Hindlimb muscle (tissue), 1 donor: ENCODE measurements around the gene SCAMP3. TPM values are rescaled to one million over a fixed set of nuclear protein-coding genes. Genes with fewer than 3 reads are reported as not detected.
"Not testable (repeated sequence)": the region's sequence is repeated elsewhere in the genome, so short reads cannot be mapped to it uniquely, and the experiment has no call there.

Experiments used
- DNase-seq: peaks from one replicate; pipeline ENCODE4 v3.0.0-alpha.2; 2013
- polyA plus RNA-seq: library from polyadenylated mRNA; unstranded; fragments of 120-200 nt; gene quantifications from one replicate; pipeline ENCODE4 v1.2.1, GENCODE V29; 2013; ENCODE audit not compliant: insufficient read length

SCAMP3 gene
- polyA plus RNA-seq, 1 donor, result 46.5 TPM

DNA sequence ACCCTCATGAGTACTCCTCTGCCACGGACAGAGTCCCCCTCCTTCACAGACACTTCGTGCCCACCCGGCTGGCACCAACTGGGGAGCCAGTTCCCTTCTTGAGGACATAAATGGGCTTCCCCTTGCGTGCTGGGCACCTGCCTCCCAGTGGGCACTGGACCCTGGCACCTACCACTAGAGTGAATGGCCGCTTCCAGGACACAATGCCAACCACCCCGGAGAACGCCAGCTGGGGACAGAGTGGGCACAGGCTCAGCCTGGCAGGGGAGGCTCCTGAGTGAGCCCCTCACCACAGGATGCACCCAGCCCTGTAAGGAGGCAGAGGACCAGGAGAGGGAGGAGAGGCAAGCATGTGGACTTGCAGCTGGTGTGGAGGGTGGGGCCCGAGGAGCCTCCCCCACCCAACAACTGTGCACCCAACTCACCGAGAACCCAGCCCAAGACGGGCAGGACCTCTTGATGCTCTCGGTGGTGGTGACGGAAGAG, 7.9 kb downstream of the SCAMP3 start:
- no peak for DNase-seq

DNA sequence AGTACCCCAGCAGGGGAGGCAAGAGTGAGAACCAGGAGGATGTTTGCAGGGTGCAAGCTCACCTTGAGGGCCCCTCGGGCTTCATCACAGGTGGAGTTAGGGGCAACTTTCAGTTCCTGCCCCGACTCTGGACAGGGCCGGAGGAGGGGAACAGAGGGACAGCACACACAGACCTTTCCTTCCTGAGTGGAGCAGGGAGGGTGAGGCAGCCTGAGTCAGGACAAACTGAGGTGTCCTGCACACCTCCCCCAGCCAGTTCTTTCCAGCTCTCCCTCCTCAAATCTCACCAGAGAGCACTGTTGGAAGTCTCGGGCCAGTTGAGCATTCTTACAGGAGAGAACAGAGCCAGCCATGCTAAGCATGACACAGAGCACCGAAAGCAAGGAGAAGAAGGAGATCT, 8.4 kb downstream of the SCAMP3 start:
- DNase-seq, result no peak

DNA sequence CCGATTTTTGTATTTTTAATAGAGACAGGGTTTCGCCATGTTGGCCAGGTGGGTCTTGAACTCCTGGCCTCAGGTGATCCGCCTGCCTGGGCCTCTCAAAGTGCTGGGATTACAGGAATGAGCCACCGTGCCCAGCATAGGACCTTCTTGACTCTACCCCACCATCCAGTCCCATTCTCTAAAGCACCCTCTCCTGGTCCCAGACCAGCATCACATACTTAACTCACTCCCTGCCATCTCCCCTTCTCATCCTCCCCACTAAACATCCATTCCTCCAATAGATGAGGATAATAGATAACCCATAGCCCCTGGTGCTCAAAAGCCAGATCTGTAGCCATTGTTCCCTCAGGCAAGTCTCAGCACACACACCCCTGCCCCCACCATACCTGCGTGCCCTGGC, 9.0 kb downstream of the SCAMP3 start:
- no peak for DNase-seq

DNA sequence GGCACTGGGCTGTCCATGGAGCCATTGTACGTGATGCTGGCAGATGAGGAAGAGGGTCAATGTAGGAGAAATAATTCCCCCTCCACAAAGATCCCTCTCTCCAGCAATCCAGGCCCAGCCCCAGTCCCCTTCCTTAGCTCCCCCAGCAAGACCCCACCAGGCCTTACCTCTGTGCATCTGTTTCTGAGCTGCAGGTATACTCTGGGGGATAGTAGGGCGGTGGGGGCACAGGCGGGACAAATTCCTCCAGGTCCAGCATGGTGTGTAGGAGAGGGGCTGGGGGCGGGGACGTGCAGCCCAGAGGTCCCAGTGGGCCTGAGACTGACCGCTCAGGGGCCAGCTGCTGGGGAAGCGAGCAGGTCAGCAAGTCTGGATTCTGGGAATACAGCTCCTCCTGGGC, 10.6 kb downstream of the SCAMP3 start:
- DNase-seq, result no peak

DNA sequence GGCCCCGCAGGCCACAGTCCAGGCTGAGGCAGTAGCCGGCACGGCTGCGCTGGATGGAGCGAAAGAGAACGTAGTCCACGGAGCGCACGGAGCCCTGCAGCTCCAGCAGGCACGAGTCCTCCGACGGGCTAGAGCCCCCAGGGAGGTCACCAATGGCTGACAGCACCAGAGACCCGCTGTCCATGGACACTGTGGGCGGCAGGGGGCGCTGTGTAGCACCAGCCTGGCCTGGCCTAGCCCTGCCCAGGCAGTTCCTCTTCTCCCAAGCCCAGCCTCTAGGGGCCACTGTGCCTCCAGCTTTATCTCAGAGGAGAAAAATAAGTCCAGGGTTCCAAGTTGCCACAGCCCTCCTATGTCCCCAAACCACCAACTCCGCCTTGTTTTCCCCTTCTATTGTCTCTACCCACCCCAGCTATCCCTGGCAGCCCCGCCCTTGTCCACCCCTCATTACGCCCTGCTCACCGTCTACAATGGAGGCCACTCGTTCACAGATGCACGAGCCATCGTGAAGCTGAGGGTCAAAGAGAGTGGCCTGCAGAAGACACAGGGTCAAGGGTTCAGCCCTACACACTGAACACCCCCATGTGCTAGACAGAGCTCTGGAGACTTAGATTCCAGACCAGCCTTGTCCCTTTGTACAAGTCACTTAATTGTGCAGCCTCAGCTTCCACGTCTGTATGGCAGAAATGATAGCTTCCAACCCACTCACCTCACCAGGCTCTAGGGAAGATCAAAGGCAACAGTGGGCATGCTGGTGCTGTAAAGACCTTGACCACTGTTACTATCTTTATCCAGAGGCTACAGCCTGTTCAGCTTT, 11.3 kb downstream of the SCAMP3 start:
- DNase-seq, result peak; percentile 89

DNA sequence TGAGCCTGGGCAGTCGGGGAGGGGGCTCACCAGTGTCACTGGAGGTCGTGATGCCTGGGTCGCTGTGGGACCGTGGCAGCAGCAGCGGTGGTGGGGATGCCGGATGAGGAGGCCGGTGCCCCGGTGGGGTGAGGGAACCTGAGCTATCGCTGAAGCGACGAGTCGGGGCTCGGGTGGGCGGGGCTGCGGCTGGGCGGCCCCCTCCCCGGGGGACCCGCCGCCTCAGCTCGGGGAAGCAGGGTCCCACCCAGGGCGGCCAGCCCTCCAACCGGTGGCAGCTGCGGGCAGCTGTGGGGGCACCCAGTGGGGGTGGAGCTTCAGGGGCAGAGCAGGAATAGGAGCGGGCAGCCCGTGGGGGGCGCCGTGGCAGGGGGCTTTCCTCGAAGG, 11.9 kb downstream of the SCAMP3 start:
- no peak for DNase-seq

DNA sequence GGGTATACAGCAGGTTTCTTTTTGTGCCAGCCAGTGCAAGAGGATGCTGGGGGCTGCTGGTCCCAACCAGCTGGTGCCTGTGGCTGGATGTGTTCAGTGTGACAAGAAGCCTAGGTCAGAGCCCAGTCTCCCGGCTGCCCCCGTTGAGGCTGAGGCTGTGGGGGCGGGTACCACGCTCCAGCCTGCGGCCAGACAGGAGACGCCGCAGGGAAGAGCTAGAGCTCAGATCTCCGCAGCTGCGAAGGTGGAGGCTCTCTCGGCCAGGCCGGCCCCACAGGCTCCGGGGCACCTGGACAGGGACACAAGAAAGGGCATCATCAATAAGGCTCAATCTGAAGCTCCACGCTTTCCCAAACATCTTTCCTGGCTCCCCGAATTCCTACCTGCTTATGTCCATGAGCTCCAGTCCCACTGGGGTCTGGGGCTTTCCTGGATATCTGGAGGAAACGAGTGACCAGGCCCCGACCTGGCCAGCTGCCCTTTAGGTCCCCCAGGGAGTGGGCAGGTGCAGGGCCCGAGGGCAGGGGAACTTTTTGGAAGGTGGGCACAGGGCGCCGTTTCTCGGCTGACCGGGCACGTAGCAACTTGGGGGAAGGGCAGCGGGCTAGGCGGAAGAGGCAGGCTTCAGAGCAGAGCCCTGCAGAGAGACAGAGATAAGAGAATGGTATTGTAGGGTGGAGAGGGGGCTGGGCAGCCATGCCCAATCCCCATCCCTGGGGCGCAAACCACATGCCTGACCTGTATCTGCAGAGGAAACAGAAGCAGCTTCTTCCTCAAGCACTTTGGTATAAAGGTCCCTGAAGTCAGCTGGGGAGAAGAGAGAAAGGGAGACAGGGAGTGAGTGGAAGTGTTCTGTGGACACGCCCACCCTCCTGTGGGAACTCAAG, 14.2 kb downstream of the SCAMP3 start:
- DNase-seq, result no peak

DNA sequence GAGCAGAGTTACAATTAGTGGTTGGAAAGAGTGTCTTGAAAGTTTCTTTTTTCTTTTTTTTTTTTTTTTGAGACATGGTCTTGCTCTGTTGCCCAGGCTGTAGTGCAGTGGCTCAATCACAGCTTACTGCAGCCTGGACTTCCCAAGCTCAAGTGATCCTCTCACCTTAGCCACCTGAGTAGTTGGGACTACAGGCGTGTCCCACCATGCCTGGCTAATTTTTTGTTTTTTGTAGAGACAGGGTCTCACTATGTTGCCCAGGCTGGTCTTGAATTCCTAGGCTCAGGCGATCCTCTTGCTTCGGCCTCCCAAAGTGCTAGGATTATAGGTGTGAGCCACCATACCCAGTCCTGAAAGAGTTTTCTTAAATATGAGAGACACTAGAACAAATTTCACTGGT, 15.4 kb downstream of the SCAMP3 start:
- DNase-seq, result not testable (repeated sequence)

DNA sequence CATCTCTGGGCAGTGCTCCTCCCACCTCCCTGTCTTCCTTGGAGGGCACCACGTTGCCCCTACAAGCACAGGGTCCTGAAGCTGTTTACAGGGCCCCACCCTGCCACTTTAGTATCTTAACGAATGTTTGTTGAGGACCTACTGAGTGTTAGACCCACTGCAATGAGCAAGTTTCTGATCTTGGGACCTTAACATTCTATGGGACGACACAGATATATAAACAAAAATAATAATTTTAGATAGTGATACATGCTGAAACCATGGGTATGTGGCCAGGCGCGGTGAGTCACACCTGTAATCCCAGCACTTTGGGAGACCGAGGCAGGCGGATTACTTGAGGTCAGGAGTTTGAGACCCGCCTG, 17.0 kb downstream of the SCAMP3 start:
- DNase-seq, result no peak

DNA sequence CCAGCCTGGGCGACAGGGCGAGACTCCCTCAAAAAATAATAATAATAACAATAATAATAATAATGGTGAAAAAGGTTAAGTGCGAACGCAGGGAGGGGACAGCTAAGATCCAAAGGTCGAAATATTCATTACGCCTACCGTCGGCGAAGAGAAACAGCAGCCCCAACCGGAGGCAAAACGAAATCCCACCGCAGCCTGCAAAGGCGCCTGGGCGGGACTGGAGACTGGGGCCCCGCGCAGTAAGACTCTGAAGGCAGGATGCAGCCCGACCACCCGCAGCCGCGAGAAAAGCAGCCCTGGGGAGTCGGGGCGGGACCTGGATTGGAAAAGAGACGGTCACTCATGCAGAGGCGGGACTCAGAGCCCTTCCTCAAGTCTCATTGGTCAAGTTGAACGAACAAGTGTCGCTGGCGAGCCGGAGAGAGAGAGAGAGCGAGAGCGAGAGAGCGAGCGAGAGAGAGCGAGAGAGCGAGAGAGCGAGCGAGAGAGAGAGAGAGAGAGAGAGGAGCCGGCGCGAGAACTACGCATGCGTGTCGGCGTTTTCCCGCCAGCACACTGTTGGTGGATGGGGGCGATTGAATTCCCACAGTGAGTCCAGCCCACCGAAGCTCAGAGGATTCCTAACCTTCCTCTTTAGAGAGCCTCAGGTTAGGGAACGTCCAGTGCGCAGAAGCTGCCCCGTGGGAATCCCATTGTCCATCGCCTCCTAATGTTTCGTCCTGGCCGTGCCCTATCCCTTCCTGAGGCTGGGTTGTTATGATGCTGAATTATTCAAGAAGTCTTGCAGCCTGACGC, 17.6 kb downstream of the SCAMP3 start:
- peak; percentile 98 for DNase-seq

DNA sequence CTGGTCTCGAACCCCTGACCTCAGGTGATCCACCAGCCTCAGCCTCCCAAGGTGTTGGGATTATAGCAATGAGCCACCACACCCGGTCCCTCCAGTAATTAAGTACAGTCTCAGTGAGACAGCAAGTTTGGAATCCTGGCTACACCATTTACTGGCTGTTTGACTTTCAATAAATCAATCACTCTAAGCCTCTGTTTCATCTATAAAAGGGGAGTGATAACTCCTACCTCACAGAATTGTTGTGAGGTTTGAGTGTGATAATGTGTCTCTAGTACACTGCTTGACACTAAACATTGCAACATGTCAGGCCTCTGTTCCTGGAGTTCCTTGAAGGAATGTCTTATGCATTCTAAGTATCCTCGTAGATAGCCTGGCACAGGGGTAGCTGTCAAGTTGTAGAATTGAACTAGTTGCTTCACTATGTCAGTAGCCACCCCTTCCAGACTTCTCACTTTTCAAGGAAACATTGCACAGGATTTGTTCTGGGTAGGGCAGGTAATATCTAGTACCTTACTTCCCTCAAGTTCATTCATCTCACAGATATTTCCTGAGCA, 19.3 kb downstream of the SCAMP3 start:
- DNase-seq, result no peak

DNA sequence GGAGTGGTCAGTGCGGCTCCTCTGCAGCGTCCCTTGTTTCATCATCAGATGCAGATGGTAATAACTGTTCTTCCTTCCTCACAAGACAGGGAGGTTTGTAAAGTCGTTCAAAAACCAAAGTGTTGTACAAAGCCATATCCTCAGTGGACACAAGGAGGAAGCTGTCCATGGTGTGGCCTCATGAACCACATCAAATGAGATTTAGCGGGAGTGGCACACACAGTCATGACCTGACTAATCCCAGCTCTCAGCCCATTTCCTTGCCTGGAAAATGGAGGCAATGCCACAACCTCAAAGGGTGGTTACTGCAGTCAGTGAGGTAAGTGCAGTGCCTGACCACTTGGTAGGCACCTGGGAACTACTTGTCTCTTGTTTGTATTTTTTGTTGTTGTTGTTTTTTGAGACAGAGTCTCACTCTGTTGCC, 20.3 kb downstream of the SCAMP3 start:
- DNase-seq, result no peak

DNA sequence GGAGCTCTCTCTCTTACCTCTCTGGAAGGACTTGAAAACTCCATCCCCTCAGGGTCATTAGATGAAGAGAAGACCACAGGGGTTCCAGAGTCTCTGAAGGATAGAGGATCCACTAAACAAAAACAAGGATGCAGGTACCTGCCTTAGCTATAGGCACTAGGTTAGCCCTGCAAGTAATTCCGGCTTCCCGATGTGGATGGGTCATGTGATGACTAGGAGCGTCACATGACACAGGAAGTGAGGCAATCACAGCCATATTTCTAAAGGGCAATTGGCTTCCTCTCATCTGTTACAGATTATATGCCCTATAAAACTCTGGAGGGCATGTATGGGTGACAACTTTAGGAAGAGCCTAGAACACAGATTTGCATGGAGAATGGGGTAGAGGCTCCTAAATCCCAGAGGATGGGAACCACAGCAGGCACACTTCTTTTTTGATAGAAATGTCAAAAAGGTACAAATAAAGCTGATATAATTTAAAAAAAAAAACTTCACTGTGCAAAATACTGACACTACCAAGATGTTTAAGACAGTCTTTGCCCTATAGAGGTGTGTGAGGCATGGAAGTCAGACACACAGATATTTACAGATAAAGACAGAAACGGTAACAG, 21.0 kb downstream of the SCAMP3 start:
- DNase-seq, result peak; percentile 74

DNA sequence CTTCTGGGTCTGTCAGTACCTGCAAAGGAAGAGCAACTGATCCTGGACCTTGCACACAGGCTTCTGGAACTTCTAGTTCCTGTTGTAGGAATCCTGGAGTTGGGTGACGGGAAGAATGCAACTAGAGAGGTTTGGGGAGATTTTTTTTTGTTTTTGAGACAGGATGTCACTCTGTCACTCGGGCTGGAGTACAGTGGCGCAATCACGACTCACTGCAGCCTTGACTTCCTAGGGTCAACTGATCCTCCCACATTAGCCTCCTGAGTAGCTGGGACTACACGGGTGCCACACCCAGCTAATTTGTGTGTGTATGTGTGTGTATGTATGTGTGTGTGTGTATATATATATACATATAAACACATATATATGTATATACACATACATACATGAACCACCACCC, 25.7 kb downstream of the SCAMP3 start:
- DNase-seq, result no peak

DNA sequence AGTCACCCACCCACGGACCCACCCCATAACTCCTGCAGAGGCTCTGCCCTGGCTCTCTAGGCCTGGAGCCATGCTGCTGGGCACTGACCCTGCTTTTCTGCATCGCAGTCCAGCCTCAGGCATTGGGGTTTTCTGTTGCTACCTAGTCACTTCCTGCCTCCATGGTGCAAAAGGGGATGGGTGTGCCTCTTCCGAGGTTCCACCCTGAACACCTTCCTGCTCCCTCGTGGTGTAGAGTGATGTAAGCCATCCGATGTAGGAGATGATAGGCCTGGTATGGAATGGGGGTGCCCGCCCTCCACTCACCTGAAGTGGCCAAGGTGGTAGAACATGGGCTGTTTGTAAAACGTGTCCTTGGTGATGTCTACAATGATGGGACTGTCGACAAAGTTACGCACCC, 26.8 kb downstream of the SCAMP3 start:
- DNase-seq, result not testable (repeated sequence)

DNA sequence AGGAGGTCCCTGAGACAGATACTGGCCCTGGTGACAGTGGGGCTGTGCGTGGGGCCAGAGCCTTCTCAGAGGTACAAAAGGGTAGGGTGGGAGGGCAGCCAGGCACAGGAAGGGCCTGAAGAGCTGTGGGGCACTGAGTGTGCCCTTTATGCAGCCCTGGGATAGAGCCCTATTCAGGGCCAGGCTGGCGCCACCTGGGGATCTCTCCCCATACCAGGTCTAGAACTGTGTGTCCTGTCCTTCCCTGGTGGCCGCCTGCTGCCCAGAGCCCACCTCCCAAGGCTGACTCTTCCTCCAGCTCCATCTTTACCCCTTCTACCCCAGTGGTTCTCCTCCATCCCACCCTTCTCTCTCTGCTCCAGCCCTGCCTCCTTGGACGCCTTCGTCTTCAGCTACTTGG, 28.7 kb downstream of the SCAMP3 start:
- DNase-seq, result not testable (repeated sequence)

DNA sequence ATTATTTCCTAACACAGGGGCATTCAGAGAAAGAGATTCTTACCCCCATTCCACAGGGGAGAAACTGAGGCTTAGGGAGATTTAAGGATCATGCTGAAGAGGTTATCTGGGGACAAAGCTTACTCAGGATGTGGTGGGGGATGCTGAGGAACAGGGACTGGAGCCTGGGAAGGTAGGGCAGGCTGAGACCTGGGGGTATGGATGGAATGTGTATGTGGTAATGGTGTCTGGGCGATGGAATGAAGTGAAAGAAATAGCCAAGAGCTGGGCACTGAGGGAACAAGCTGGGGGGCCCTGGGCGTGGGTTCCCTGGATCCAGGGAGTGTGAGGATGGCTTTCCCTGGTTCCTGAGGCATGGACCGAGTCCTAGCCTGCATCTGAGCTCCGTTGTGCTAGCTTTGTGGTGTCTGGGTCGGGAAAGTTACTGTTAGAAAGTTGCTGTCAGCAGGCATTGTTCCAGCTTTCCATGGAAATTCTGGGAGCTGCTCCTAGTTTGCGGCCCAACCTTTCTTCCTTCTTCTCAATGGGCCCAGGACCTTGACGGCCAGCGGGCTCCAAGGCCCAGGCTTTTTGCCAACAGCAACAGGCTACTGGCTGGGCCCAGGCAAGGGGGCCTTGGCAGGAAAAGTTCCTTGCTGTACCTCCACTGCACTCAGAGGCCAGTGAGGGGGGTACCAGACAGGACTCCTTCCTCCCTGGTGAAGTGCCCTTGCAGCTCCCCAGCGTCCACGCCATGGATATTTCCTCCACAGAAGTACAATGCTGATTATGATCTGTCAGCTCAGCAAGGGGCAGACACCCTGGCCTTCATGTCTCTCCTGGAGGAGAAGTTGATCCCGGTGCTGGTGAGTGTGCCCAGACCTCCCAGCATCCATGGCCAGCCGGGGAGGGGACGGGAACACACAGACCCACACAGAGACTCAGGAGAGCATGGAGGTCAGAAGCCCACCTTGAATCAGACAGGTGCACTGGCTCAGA, 29.9 kb downstream of the SCAMP3 start:
- DNase-seq, result peak; percentile 91

DNA sequence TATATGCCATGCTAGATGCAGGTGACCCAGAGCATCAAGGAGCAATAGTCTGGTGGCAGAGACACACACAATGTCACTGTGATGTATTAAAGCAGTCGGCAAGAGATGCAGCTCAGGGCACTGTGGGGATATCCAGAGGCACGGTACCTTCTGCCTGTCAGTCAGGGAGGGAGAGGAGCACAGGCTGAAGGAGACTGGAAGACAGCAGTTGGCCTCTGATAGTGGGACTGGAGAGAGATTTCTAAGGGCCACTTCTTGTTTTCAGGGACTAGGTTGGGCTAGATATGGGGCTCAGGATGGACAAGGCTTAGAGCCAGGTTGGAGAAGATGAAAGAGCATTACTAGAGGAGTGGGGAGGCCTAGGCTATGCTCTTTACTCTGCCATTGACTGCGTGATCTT, 30.9 kb downstream of the SCAMP3 start:
- not testable (repeated sequence) for DNase-seq

DNA sequence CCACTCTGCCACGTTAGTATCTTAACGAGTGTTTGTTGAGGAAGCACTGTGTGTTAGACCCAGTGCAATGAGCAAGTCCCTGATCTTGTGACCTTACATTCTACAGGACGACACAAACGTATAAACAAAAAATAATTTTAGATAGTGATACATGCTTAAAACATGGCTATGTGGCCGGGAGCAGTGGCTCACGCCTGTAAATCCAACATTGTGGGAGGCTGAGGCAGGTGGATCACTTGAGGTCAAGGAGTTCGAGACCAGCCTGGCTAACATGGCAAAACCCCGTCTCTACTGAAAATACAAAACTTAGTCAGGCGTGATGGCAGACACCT, 34.1 kb downstream of the SCAMP3 start:
- no peak for DNase-seq

DNA sequence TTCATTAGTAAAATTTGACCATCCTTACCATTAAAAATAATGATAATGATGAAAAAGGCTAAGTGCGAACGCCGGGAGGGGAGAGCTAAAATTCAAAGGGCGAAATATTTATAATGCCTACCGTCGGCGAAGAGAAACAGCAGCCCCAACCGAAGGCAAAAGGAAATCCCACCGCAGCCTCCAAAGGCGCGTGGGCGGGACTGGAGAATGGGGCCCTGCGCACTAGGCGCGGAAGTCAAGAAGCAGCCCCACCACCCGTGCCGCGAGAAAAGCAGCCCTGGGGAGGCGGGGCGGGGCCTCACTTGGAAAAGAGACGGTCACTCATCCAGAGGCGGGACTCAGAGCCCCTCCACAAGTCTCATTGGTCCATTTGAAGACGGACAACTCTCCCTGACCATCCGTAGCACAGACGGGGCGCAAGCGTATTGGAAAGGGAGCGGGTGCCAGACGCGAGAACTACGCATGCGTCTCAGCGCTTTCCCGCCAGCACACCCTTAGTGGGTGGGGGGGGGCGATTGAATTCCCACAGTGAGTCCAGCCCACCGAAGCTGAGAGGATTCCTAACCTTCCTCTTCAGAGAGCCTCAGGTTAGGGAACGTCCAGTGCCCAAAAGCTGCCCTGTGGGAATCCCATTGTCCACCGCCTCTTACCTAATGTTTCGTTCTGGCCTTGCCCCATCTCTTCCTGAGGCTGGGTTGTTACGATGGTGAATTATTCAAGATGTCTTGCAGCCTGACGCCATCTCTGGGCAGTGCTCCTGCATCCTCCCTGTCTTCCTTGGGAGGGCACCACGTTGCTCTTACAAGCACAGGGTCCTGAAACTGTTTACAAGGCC, 34.7 kb downstream of the SCAMP3 start:
- peak; percentile 99 for DNase-seq
